GM23248 (cell line): ENCODE data around the gene CEP85. TPM values are rescaled to one million over a fixed set of nuclear protein-coding genes. Genes with fewer than 3 reads are reported as not detected.

ENCODE experiments used
- DNase-seq: peaks from one replicate; pipeline ENCODE4 v3.0.0-alpha.2; 2015
- H2AFZ ChIP-seq: fragments of 200-600 bp; sonication (generic); 2 replicates; pipeline ENCODE4 v1.6.1; 2016; ENCODE audit warnings: antibody characterized with exemption
- H3F3A ChIP-seq: fragments of 200-600 bp; sonication (generic); 2 replicates; pipeline ENCODE4 v1.6.1; 2016; ENCODE audit warnings: mild to moderate bottlenecking, antibody characterized with exemption, mixed run types; ENCODE audit not compliant: insufficient read depth
- H3K27ac ChIP-seq: fragments of 200-600 bp; sonication (generic); 2 replicates; pipeline ENCODE4 v1.5.1; 2016; ENCODE audit warnings: mild to moderate bottlenecking
- H3K27me3 ChIP-seq: fragments of 200-600 bp; sonication (generic); replicated peaks from 2 replicates; pipeline ENCODE4 v1.6.1; 2016; ENCODE audit warnings: mild to moderate bottlenecking; ENCODE audit not compliant: insufficient read depth
- H3K36me3 ChIP-seq: fragments of 200-600 bp; sonication (generic); 2 replicates; pipeline ENCODE4 v1.6.1; 2016; ENCODE audit warnings: low read depth, mild to moderate bottlenecking
- H3K4me1 ChIP-seq: fragments of 200-600 bp; sonication (generic); 2 replicates; pipeline ENCODE4 v1.6.1; 2016; ENCODE audit warnings: mild to moderate bottlenecking; ENCODE audit not compliant: insufficient read depth
- H3K4me2 ChIP-seq: fragments of 200-600 bp; sonication (generic); one replicate; pipeline ENCODE4 v1.6.1; 2016; ENCODE audit warnings: mild to moderate bottlenecking; ENCODE audit not compliant: unreplicated experiment
- H3K4me3 ChIP-seq: fragments of 200-600 bp; sonication (generic); 2 replicates; pipeline ENCODE4 v1.5.1; 2016; ENCODE audit warnings: mild to moderate bottlenecking
- H3K79me2 ChIP-seq: fragments of 200-600 bp; sonication (generic); 2 replicates; pipeline ENCODE4 v1.6.1; 2016; ENCODE audit warnings: mild to moderate bottlenecking; ENCODE audit not compliant: insufficient read depth
- H3K9ac ChIP-seq: fragments of 200-600 bp; sonication (generic); 2 replicates; pipeline ENCODE4 v1.6.1; 2016; ENCODE audit warnings: mild to moderate bottlenecking
- H3K9me2 ChIP-seq: fragments of 200-600 bp; sonication (generic); 2 replicates; pipeline ENCODE4 v1.6.1; 2016; ENCODE audit warnings: mixed run types, mild to moderate bottlenecking, moderate library complexity; ENCODE audit not compliant: insufficient read depth
- H3K9me3 ChIP-seq: fragments of 200-600 bp; sonication (generic); one replicate; pipeline ENCODE4 v1.6.1; 2017; ENCODE audit warnings: low read depth
- H4K20me1 ChIP-seq: fragments of 200-600 bp; sonication (generic); 2 replicates; pipeline ENCODE4 v1.6.0; 2016; ENCODE audit not compliant: insufficient read depth
- EZH2 ChIP-seq: fragments of 200-600 bp; sonication (generic); IDR thresholded peaks from 2 replicates; pipeline ENCODE4 v1.6.1; 2018; ENCODE audit warnings: antibody characterized with exemption, mild to moderate bottlenecking; ENCODE audit not compliant: insufficient read depth, poor library complexity, severe bottlenecking
- EZH2phosphoT487 ChIP-seq: fragments of 200-600 bp; sonication (generic); IDR thresholded peaks from 2 replicates; pipeline ENCODE4 v1.6.1; 2018; ENCODE audit warnings: antibody characterized with exemption, moderate library complexity, mild to moderate bottlenecking, low read depth; ENCODE audit not compliant: insufficient read depth
- WGBS, 2 experiments: methylation state at CpG; one replicate each; pipeline ENCODE4 v1.1.6; 2015 to 2017; ENCODE audit warnings: low lambda C conversion rate in 2 of 2, low coverage in 1 of 2; ENCODE audit errors: missing lambda C conversion rate in 2 of 2; 5-methylcytosine and 5-hydroxymethylcytosine counted together
- in situ Hi-C: fragments of 300-500 bp; cut with MboI; formaldehyde crosslinking; loops from 2 replicates; pipeline ENCODE4 v1.15.0; 2020
- polyA plus RNA-seq: library from polyadenylated mRNA; unstranded; fragments of >200 nt; fragmentation: Nextera tagmentation; extraction: Ambion mirVana; gene quantifications from 2 replicates; pipeline ENCODE4 v1.2.1, GENCODE V29; 2016
- total RNA-seq: library from RNA; depleted of rRNA; stranded (reverse); fragments of >200 nt; shearing (Covaris generic); gene quantifications from 2 replicates; pipeline ENCODE4 v1.2.3, GENCODE V29; 2014

The CEP85 gene
- total and polyA plus RNA-seq, 2 experiments from 2014 or later, result 5.0 to 6.2 TPM

- peak; percentile 33 for DNase-seq
- in situ Hi-C loops, result no loop called here
- Histone ChIP-seq H3K36me3 (0 out of 2 replicates have a peak, but pooled peaks cover 8% of the 10 kb centered on the region), H3K4me3 (peak overlapping the region; percentile 34; the same call in 1 of the 2 replicates), H3K27me3 (no peaks in the 10 kb centered on the region), H3K9me2 (no peaks in the 10 kb centered on the region), H3K4me1 (peaks cover 43% of the 10 kb centered on the region), H4K20me1 (peaks cover 3% of the 10 kb centered on the region; the same call in 1 of the 2 replicates), H3F3A (peaks cover 63% of the 10 kb centered on the region), H3K4me2 (peak overlapping the region; percentile 64), H3K9ac (peak overlapping the region; percentile 52), H3K9me3 (no peaks in the 10 kb centered on the region), H2AFZ (no peak overlapping the region), H3K79me2 (peaks cover 34% of the 10 kb centered on the region), H3K27ac (peak overlapping the region; percentile 95)
- TF ChIP-seq EZH2 (no peak), EZH2phosphoT487 (no peak)
- WGBS, 2 experiments, result 86 to 90% methylated on average over 12 of the region's 12 CpGs
Measured at GRCh38 chr1:26283871-26284596, 50.0 kb downstream of the CEP85 start.

- TF ChIP-seq EZH2phosphoT487 (no peak), EZH2 (no peak)
- H3K27ac ChIP-seq, result peak overlapping the region; percentile 95
- peak overlapping the region; percentile 64 for H3K4me2 ChIP-seq
- H3K9me3 ChIP-seq, result no peaks in the 10 kb centered on the region
- H3K4me3 ChIP-seq, result peak overlapping the region; percentile 34; the same call in 1 of the 2 replicates
- peaks cover 38% of the 10 kb centered on the region for H3K4me1 ChIP-seq
- H3K27me3 ChIP-seq, result no peaks in the 10 kb centered on the region
- H2AFZ ChIP-seq, result no peak overlapping the region
- peaks cover 34% of the 10 kb centered on the region for H3K79me2 ChIP-seq
- in situ Hi-C loops, result no loop called here
- peak; percentile 100 for DNase-seq
- WGBS, 2 experiments, result 24 to 25% methylated on average over 22 of the region's 22 CpGs
- peaks cover 57% of the 10 kb centered on the region for H3F3A ChIP-seq
- H3K9me2 ChIP-seq, result no peaks in the 10 kb centered on the region
- H3K9ac ChIP-seq, result peak overlapping the region; percentile 52
- H4K20me1 ChIP-seq, result peaks cover 3% of the 10 kb centered on the region; the same call in 1 of the 2 replicates
- H3K36me3 ChIP-seq, result 0 out of 2 replicates have a peak, but pooled peaks cover 8% of the 10 kb centered on the region
Measured at GRCh38 chr1:26284597-26285347, 50.8 kb downstream of the CEP85 start.

- H3K4me2 ChIP-seq, result peak overlapping the region; percentile 5
- peaks cover 28% of the 10 kb centered on the region for H3K79me2 ChIP-seq
- in situ Hi-C loops, result no loop called here
- no peaks in the 10 kb centered on the region for H3K9me3 ChIP-seq
- H3F3A ChIP-seq, result peaks cover 57% of the 10 kb centered on the region
- no peak overlapping the region for H3K4me3 ChIP-seq
- peaks cover 38% of the 10 kb centered on the region for H3K4me1 ChIP-seq
- peak overlapping the region; percentile 39 for H3K27ac ChIP-seq
- H3K9ac ChIP-seq, result no peak overlapping the region
- H2AFZ ChIP-seq, result no peak overlapping the region
- 79 to 83% methylated on average over 18 to 19 of the region's 19 CpGs for WGBS, 2 experiments
- DNase-seq, result peak; percentile 32
- H3K27me3 ChIP-seq, result no peaks in the 10 kb centered on the region
- no peaks in the 10 kb centered on the region for H3K9me2 ChIP-seq
- 0 out of 2 replicates have a peak, but pooled peaks cover 8% of the 10 kb centered on the region for H3K36me3 ChIP-seq
- TF ChIP-seq EZH2phosphoT487 (no peak), EZH2 (no peak)
- H4K20me1 ChIP-seq, result peaks cover 3% of the 10 kb centered on the region; the same call in 1 of the 2 replicates
Measured at GRCh38 chr1:26285366-26286063, 51.5 kb downstream of the CEP85 start.

GRCh38 chr1:26286064-26286416, 52.0 kb downstream of the CEP85 start:
- peaks cover 3% of the 10 kb centered on the region; the same call in 1 of the 2 replicates for H4K20me1 ChIP-seq
- TF ChIP-seq EZH2phosphoT487 (no peak), EZH2 (no peak)
- H2AFZ ChIP-seq, result no peak overlapping the region
- H3K27me3 ChIP-seq, result no peaks in the 10 kb centered on the region
- H3K9me3 ChIP-seq, result no peaks in the 10 kb centered on the region
- no peaks in the 10 kb centered on the region for H3K9me2 ChIP-seq
- H3F3A ChIP-seq, result peaks cover 57% of the 10 kb centered on the region
- peaks cover 23% of the 10 kb centered on the region for H3K79me2 ChIP-seq
- H3K4me1 ChIP-seq, result peaks cover 37% of the 10 kb centered on the region
- in situ Hi-C loops, result no loop called here
- H3K27ac ChIP-seq, result 0 out of 2 replicates have a peak overlapping the region, but pooled peaks have one; percentile 24
- no peak overlapping the region for H3K4me2 ChIP-seq
- H3K4me3 ChIP-seq, result no peak overlapping the region
- no peak overlapping the region for H3K9ac ChIP-seq
- no peak for DNase-seq
- H3K36me3 ChIP-seq, result 0 out of 2 replicates have a peak, but pooled peaks cover 7% of the 10 kb centered on the region
- WGBS, 2 experiments, result 79 to 100% methylated on average over 1 to 2 of the region's 2 CpGs
